CD14-positive monocyte (primary cell): ENCODE results near the gene FERMT2. TPM values are rescaled to one million over a fixed set of nuclear protein-coding genes. Genes with fewer than 3 reads are reported as not detected.

Source experiments
- DNase-seq, 3 donors: peaks; one replicate each; pipeline ENCODE4 v3.0.0-alpha.2; 2011 to 2022
- H2AFZ ChIP-seq: 2 replicates; pipeline ENCODE4 v1.6.0; 2012; ENCODE audit warnings: mild to moderate bottlenecking, low read depth, low read length, inconsistent platforms; ENCODE audit not compliant: insufficient read depth, poor library complexity, severe bottlenecking
- H3K27ac ChIP-seq, 2 donors: 1 replicate in 1 of 2; 2 replicates in 1 of 2; pipeline ENCODE4 v1.5.1; 2012 to 2013; ENCODE audit warnings: low read length in 2 of 2, control low read depth in 1 of 2, inconsistent platforms in 1 of 2, low read depth in 1 of 2, mild to moderate bottlenecking in 1 of 2
- H3K27me3 ChIP-seq, 2 donors: one replicate each; pipeline versions ENCODE4 v1.6.0 to v1.6.1; 2011 to 2013; ENCODE audit warnings: low read length in 2 of 2; ENCODE audit not compliant: control insufficient read depth in 2 of 2, insufficient read depth in 2 of 2
- H3K36me3 ChIP-seq, 2 donors: replicated peaks in 1 of 2; 1 replicate in 1 of 2; 2 replicates in 1 of 2; pipeline versions ENCODE4 v1.5.1 to v1.6.1; 2012 to 2013; ENCODE audit warnings: low read length in 2 of 2, control low read depth in 1 of 2, inconsistent platforms in 1 of 2, mild to moderate bottlenecking in 1 of 2; ENCODE audit not compliant: insufficient read depth in 2 of 2, control insufficient read depth in 1 of 2
- H3K4me1 ChIP-seq, 2 donors: 1 replicate in 1 of 2; 2 replicates in 1 of 2; pipeline versions ENCODE4 v1.5.1 to v1.6.1; 2012 to 2013; ENCODE audit warnings: low read length in 2 of 2, control low read depth in 1 of 2, inconsistent platforms in 1 of 2, mild to moderate bottlenecking in 1 of 2, moderate library complexity in 1 of 2; ENCODE audit not compliant: insufficient read depth in 2 of 2, control insufficient read depth in 1 of 2
- H3K4me2 ChIP-seq: replicated peaks from 2 replicates; pipeline ENCODE3; 2012; ENCODE audit warnings: low read length, moderate library complexity, mild to moderate bottlenecking; ENCODE audit not compliant: poor library complexity, severe bottlenecking; ENCODE audit errors: extremely low read depth
- H3K4me3 ChIP-seq, 3 experiments: fragments of 200-600 bp in 1 of 3; sonication (generic) in 1 of 3; replicated peaks in 1 of 3; 1 replicate in 2 of 3; 2 replicates in 1 of 3; pipeline ENCODE4 v1.5.1; 2011 to 2013; ENCODE audit warnings: low read length in 3 of 3, mild to moderate bottlenecking in 3 of 3, control low read depth in 2 of 3, low read depth in 2 of 3, inconsistent platforms in 1 of 3, moderate library complexity in 1 of 3
- H3K79me2 ChIP-seq: 2 replicates; pipeline ENCODE4 v1.6.0; 2012; ENCODE audit warnings: mild to moderate bottlenecking, control low read depth, inconsistent platforms, low read length, moderate library complexity; ENCODE audit not compliant: insufficient read depth
- H3K9ac ChIP-seq: 2 replicates; pipeline ENCODE4 v1.6.0; 2017; ENCODE audit warnings: low read length, mild to moderate bottlenecking; ENCODE audit not compliant: insufficient read depth, poor library complexity, severe bottlenecking
- H3K9me3 ChIP-seq, 2 donors: replicated peaks in 1 of 2; 1 replicate in 1 of 2; 2 replicates in 1 of 2; pipeline versions ENCODE4 v1.5.1 to v1.6.1; 2012 to 2013; ENCODE audit warnings: low read length in 2 of 2, control low read depth in 1 of 2; ENCODE audit not compliant: control insufficient read depth in 1 of 2, insufficient read depth in 1 of 2
- H4K20me1 ChIP-seq: 2 replicates; pipeline ENCODE4 v1.6.0; 2012; ENCODE audit warnings: mild to moderate bottlenecking, low read length, control low read depth, moderate library complexity; ENCODE audit not compliant: insufficient read depth
- H3K27ac Mint-ChIP-seq, 7 donors: one replicate each; pipeline ENCODE4 v1.8.0; 2020; ENCODE audit warnings: mild to moderate bottlenecking in 7 of 7, mixed read lengths in 7 of 7, moderate library complexity in 6 of 7, inconsistent platforms in 2 of 7
- H3K27me3 Mint-ChIP-seq, 3 donors: one replicate each; pipeline ENCODE4 v1.8.0; 2021 to 2022; ENCODE audit warnings: low read depth in 3 of 3, mild to moderate bottlenecking in 3 of 3, mixed read lengths in 3 of 3, moderate library complexity in 3 of 3, inconsistent platforms in 1 of 3
- H3K36me3 Mint-ChIP-seq, 2 donors: one replicate each; pipeline ENCODE4 v1.8.0; 2020; ENCODE audit warnings: mixed read lengths in 2 of 2, inconsistent platforms in 1 of 2, mild to moderate bottlenecking in 1 of 2
- H3K4me1 Mint-ChIP-seq: one replicate; pipeline ENCODE4 v1.8.0; 2020; ENCODE audit warnings: mild to moderate bottlenecking, mixed read lengths
- H3K4me3 Mint-ChIP-seq, 2 donors: one replicate each; pipeline ENCODE4 v1.8.0; 2020; ENCODE audit warnings: mild to moderate bottlenecking in 2 of 2, mixed read lengths in 2 of 2, moderate library complexity in 1 of 2
- H3K9me3 Mint-ChIP-seq, 7 donors: one replicate each; pipeline ENCODE4 v1.8.0; 2020 to 2022; ENCODE audit warnings: mixed read lengths in 7 of 7, mild to moderate bottlenecking in 6 of 7, moderate library complexity in 6 of 7, inconsistent platforms in 2 of 7
- CTCF ChIP-seq: fragments of 200-600 bp; IDR thresholded peaks from one replicate; pipeline ENCODE4 v1.8.0; 2022; ENCODE audit warnings: antibody characterized with exemption, mild to moderate bottlenecking
- WGBS: methylation state at CpG from one replicate; pipeline ENCODE4 v1.1.5; 2013; ENCODE audit warnings: missing lambda C conversion rate; ENCODE audit not compliant: insufficient coverage; 5-methylcytosine and 5-hydroxymethylcytosine counted together
- intact Hi-C, 2 donors: fragments of 100-400 bp; cut with micrococcal nuclease; formaldehyde crosslinking; loops; one replicate each; pipeline versions ENCODE4 v1.15.0 to v1.15.1; 2023
- polyA plus RNA-seq, 3 donors: library from polyadenylated mRNA; depleted of rRNA in 1 of 3; unstranded in 2 of 3; stranded (reverse) in 1 of 3; fragments of 300-500 nt in 2 of 3; fragments of >200 nt in 1 of 3; fragmentation: Illumina TruSeq in 2 of 3; gene quantifications; 1 replicate in 2 of 3; 2 replicates in 1 of 3; pipeline ENCODE4 v1.2.3, GENCODE V29; 2012 to 2021

FERMT2 gene
- polyA plus RNA-seq, 3 donors = not detected

- peaks cover 0 to 4% (median 1%) of the 10 kb centered on the region in 3 donors for H3K27me3 Mint-ChIP-seq
- H3K27me3 ChIP-seq = no peaks in the 10 kb centered on the region
- H3K27ac Mint-ChIP-seq = no peak overlapping the region
- H3K9me3 ChIP-seq = no peaks in the 10 kb centered on the region
- H3K4me1 Mint-ChIP-seq = no peaks in the 10 kb centered on the region
- H4K20me1 ChIP-seq = no peaks in the 10 kb centered on the region
- H3K27ac ChIP-seq = no peak overlapping the region
- H3K4me3 ChIP-seq = no peak overlapping the region
- 93% methylated on average over 3 of the region's 5 CpGs for WGBS
- no peaks in the 10 kb centered on the region for H3K9me3 Mint-ChIP-seq
- no peak overlapping the region for H3K9ac ChIP-seq
- no peaks in the 10 kb centered on the region for H3K36me3 Mint-ChIP-seq
- intact Hi-C loops = no loop called here
- H3K4me1 ChIP-seq = no peaks in the 10 kb centered on the region
- no peak for DNase-seq
- H3K4me3 Mint-ChIP-seq = no peak overlapping the region
- H3K79me2 ChIP-seq = no peaks in the 10 kb centered on the region
- no peak for TF ChIP-seq CTCF
- H2AFZ ChIP-seq = no peak overlapping the region
- H3K36me3 ChIP-seq = no peaks in the 10 kb centered on the region
- H3K4me2 ChIP-seq = no peak overlapping the region
These were observed 67.2 kb downstream of the FERMT2 start for GRCh38 chr14:52883658-52884057.

- H4K20me1 ChIP-seq = no peaks in the 10 kb centered on the region
- no peak overlapping the region for H3K27ac ChIP-seq
- Mint-ChIP-seq H3K4me1 (no peaks in the 10 kb centered on the region), H3K4me3 (no peak overlapping the region), H3K9me3 (no peaks in the 10 kb centered on the region), H3K27me3 (peaks cover 0 to 4% (median 1%) of the 10 kb centered on the region in 3 donors), H3K36me3 (no peaks in the 10 kb centered on the region), H3K27ac (no peak overlapping the region)
- no peak overlapping the region for H2AFZ ChIP-seq
- H3K9me3 ChIP-seq = no peaks in the 10 kb centered on the region
- H3K4me2 ChIP-seq = no peak overlapping the region
- H3K4me3 ChIP-seq = no peak overlapping the region
- no peak overlapping the region for H3K9ac ChIP-seq
- H3K36me3 ChIP-seq = no peaks in the 10 kb centered on the region
- TF ChIP-seq CTCF = no peak
- no peaks in the 10 kb centered on the region for H3K4me1 ChIP-seq
- no peak for DNase-seq
- 88% methylated on average over 5 of the region's 6 CpGs for WGBS
- no peaks in the 10 kb centered on the region for H3K27me3 ChIP-seq
- intact Hi-C loops = no loop called here
- no peaks in the 10 kb centered on the region for H3K79me2 ChIP-seq
These were observed 68.0 kb downstream of the FERMT2 start for GRCh38 chr14:52882824-52883223.
